HG02884 (cell line): Measurements from ENCODE around the gene PPIA.

Source experiments
- ATAC-seq: cut with Tn5 transposase; IDR thresholded peaks from one replicate; pipeline ENCODE4 v1.9.1; 2021; ENCODE audit warnings: mild to moderate bottlenecking, moderate library complexity; ENCODE audit not compliant: unreplicated experiment

Gene PPIA

GRCh38 chr7:44796504-44797328 is at the start of gene PPIA:
PPIA (plus strand) TSS chr7:44796681; CDS start chr7:44796725, 44 bp downstream.
- ATAC-seq: peak; percentile 84

GRCh38 chr7:44748045-44748947 is 48.2 kb upstream of the PPIA start, which contains the start of gene ZMIZ2:
ZMIZ2 (plus strand) TSS chr7:44748847; CDS start chr7:44756250, 7,403 bp downstream.
- ATAC-seq: peak; percentile 58

DNA sequence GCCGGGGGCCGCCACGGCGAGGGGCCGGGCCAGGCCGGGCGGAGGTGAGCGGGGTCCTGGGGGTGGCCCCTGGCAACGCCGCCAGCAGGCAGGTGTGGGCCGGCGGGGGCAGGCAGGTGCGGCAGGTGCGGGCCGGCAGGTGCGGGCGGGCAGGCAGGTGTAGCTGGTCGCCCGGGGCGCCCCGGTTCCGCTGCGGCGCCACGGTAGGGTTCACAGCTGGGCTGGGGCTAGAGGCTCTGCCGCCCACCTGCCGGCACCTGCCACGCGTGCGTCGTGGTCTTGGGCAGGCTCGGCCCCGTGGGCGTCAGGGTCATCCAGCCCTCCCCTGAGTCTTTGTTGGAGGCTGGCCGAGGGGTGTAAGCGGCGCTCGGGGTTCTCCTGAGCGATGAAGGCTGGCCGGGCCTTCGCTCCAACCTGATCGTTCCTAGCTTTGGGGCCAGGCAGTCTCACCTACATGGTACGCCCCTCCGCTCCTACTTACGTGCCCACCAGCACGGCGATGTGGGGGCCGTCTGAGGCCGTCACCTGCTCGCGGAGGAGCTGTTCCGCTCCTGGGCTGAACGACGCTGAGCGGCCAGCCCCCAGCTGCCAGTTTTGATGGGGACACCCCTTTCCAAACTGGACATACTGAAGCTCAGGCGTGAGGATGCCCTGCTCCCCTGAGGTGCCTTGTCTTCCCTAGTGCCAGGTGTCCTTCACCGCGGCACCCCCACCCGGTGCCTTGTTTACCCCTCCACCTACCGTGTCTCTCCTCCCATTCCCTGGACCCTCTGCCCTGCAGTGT is 47.3 kb upstream of the PPIA start:
- ATAC-seq: peak; percentile 11

GRCh38 chr7:44749992-44750391 is 46.5 kb upstream of the PPIA start:
- ATAC-seq: no peak

- ATAC-seq: no peak
Measured at GRCh38 chr7:44750424-44750823, 46.1 kb upstream of the PPIA start.

DNA sequence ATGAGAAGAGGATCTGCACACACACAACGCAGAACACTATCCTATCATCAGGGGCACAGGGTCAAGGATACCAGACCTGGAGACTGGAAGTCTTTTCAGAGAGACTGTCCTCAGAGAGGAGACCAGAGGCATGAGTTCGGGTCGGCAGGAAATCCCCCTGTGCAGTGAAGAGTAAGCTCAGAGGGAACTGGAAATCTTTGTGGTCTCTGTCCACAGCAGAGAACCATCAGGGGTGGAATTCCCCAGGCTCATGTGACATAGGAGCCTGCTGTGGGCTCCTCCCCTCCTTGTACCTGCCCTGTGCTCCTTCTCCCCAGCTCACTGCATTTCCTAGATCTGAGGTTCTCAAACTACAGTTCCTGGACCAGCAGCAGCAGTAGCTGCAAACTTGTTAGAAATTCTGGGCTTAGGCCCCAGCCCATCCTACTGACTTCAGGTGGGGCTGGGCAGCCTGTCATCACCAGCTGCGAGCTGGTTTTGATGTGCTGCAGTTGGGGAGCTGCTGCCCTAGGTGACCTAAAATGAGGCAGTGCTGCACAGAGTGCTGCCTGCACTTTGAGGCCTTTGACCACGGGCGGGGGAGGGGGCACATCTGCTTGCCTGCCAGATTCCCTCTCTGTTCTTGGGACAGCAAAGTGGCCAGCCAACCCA is 45.4 kb upstream of the PPIA start:
- peak; percentile 63 for ATAC-seq

- no peak for ATAC-seq
Measured at GRCh38 chr7:44752822-44753221, 43.7 kb upstream of the PPIA start.

DNA sequence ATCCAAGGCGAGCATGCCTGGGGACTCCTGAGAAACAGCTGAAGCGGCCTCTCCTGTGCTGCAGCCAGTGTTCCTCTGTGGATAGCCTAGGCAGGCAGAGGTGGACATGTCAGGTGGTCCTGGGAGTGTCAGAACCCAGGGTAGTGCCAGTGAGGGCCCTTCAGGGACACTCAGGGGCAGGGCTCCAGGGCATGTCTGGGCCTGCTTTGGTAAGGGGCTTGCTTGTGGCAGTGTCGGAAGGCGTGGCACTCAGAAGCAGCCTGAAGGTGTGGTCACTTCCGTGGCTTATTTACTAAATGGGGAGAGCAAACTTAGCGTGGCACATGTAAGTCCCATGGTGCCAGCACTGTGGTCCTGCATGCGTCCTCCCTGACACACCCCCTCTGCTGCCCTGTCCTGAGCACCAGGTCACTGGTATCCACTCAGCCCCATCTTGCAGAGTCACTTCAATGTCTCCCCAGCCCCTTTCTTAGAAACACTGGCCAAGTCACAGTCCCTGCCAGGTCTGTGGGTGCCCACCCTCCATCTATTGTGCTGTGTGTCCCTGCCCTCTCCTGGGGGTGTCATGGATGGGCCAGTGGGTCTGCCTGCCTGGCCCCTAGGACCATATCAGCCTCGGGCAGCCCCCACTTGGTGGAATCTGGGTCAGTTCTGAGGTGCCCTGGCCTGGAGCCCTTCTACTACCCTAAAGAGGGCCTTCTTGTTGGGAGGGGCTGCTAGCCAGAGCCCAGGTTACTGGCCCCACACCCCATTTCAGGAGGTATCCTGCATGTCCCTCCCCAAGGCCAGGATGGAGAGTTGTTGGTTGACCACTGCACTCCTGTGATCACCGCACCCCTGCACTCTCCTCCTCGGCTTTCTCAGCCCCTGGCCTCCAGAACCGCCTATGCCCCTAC is 41.4 kb upstream of the PPIA start:
- ATAC-seq: no peak

DNA sequence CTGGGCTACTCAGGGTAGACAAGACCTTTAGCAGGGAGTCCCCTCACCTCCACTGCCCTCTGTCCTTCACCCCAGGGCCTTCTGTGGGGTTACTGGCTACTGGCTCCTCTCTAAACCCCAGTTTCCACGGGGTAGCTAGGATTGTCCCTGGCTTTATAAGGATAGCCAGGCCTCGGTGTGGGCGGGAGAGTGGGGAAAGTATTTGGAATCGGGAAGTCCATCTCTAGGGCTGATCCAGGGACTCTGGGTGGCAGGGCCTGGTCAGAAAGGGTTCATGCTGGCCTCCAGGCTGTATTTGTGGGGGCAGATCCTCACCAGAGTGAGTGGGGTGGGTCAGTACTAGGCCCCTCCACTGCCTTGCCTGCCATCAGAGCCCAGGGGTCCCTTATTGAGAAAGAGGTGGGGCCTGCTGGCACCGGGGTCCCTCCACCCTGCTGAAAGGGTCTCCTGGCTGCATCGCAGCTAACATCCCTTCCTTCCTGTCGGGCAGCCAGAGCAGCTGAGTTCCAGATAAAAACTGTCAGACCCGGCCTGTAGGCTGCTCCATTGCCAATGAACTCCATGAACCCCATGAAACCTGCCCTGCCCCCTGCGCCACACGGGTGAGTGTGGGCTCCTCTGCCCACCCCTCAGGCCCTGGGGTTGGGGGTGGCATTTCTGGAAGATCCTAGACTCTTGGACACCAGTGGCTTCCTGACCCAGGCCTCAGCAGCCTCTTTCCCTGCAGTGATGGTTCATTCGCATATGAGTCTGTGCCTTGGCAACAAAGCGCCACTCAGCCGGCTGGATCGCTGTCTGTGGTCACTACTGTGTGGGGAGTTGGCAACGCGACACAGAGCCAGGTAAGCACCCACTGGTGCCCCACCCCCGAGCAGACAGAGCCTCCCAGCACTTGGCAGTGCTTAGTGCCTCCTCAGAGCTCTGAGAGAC is 40.5 kb upstream of the PPIA start:
- ATAC-seq: no peak

DNA sequence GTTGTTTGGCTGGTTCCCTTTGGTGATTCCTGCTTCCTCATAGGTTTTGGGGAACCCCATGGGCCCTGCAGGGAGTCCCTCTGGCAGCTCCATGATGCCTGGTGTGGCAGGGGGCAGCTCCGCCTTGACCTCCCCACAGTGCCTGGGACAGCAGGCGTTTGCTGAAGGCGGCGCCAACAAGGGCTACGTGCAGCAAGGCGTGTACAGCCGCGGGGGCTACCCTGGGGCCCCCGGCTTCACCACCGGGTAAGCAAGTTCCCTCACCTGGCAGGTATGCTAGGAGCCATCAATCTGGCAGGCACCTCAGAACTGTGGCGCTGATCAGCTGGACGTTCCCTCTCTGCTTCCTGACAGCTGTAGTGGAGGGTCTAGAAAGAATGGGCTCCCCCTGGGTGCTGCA is 39.6 kb upstream of the PPIA start:
- ATAC-seq: no peak

- no peak for ATAC-seq
Measured at GRCh38 chr7:44757311-44757710, 39.2 kb upstream of the PPIA start.

DNA sequence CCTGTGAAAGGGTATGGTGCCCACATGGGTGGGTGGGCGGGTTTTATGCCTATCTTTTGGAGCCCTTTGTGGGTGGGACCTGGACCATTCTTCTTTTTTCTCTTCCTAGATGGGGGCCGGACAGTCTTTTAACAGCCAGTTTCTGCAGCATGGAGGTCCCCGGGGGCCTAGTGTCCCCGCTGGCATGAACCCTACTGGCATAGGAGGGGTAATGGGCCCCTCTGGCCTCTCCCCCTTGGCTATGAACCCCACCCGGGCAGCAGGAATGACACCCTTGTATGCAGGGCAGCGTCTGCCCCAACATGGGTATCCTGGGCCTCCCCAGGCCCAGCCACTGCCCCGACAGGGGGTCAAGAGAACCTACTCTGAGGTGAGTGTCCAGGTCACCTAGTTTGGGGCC is 38.7 kb upstream of the PPIA start:
- no peak for ATAC-seq

- no peak for ATAC-seq
Measured at GRCh38 chr7:44759246-44759645, 37.2 kb upstream of the PPIA start.

- no peak for ATAC-seq
Measured at GRCh38 chr7:44760034-44760580, 36.4 kb upstream of the PPIA start.

GRCh38 chr7:44761207-44762161 is 35.0 kb upstream of the PPIA start:
- no peak for ATAC-seq

GRCh38 chr7:44762300-44762699 is 34.2 kb upstream of the PPIA start:
- ATAC-seq: no peak
